Measurements from ENCODE around the gene MBTPS2. TPM values are rescaled to one million over a fixed set of nuclear protein-coding genes. Genes with fewer than 3 reads are reported as not detected.

Gene MBTPS2
- total RNA-seq, 1 donor from 2014 or later = 11.4 TPM

Small RNA genes within 50 kb of the gene (small RNA-seq; reads per million reads assigned to genes)
- gene U73479.1 = not detected

Other genes with a start within 250 kb of the MBTPS2 start
- gene KLHL34, start 181.3 kb upstream of the MBTPS2 start, total RNA-seq = under 0.01 TPM
- gene SMPX, start 81.5 kb upstream of the MBTPS2 start, total RNA-seq = 0.31 TPM
- gene YY2, start 16.4 kb downstream of the MBTPS2 start, total RNA-seq = 0.94 TPM
- 174 TPM for gene SMS, start 101.1 kb downstream of the MBTPS2 start, total RNA-seq
- gene PHEX, start 192.7 kb downstream of the MBTPS2 start, total RNA-seq = 1.7 TPM

Measured in occipital lobe (tissue), 2 donors.